ENCODE measurements around the gene CLEC5A. TPM values are rescaled to one million over a fixed set of nuclear protein-coding genes. Genes with fewer than 3 reads are reported as not detected.

CLEC5A gene
- total RNA-seq (2022; extraction: Qiagen RNA extraction), result not detected in 5 replicates

GRCh38 chr7:141946796-141947195 is at the start of gene CLEC5A:
Gene CLEC5A, minus strand, starts transcription at chr7:141946974. Its CDS starts 682 bp downstream, at chr7:141946292.

DNA sequence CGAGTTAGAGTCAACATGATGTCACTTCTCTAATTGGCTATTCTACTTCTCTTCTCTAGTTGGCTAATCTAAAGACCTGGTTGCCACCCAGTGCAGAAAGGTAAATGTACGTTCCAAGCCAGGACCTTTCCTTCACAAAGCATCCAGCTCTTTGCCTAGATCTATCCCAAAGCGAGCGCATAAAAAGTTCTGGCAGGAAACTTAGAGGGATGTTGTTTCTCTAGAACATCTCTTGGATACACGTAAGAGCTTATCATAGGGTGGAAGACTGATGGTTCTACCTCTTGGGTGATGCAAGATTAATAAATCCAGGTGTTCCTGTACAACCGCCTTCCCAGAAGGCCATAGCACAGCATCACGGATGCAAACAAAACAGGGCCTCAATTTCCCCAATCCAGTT is 26.9 kb upstream of the CLEC5A start, which contains the start of gene TAS2R38:
TSS of gene TAS2R38 (minus strand) at position 101 of the 400 bp plus-strand sequence. CDS start at position 17, 84 bp downstream.

DNA sequence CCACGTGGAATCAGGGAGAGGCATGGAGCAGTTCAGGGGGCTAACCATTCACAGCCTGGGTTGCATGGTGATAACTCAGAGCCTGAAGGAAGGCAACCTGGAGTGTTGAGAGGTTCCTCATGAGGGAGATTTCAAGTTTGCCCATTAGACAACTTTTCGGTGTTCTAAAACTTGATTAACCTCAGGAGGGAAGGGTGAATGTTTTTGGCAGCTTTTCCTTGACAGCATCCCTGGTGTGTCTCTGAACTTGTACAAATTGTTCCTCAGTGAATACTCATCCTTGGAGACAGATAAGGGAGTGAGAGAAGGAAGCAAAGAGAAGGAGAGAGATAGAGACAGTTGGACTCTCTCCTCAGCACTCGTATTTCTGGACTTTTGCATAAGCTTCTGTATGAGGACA is 30.7 kb downstream of the CLEC5A start, which contains the start of gene OR9A4:
TSS of gene OR9A4 (plus strand) at position 301 of the 400 bp plus-strand sequence. CDS start 2,477 bp downstream, outside the sequence.

Other genes starting within 250 kb of the CLEC5A start
- 5.4 to 7.0 TPM (median 6.7 TPM) in 5 replicates for gene DENND11, start 244.8 kb downstream of the CLEC5A start, total RNA-seq (2022; extraction: Qiagen RNA extraction)
- 0.03 TPM in 1 of 5 replicates, not detected in the others for gene WEE2, start 238.6 kb downstream of the CLEC5A start, total RNA-seq (2022; extraction: Qiagen RNA extraction)
- 259 to 361 TPM (median 286 TPM) in 5 replicates for gene SSBP1, start 208.6 kb downstream of the CLEC5A start, total RNA-seq (2022; extraction: Qiagen RNA extraction)
- gene TAS2R3, start 182.9 kb downstream of the CLEC5A start, total RNA-seq (2022; extraction: Qiagen RNA extraction), result not detected in 5 replicates
- 0.08 to 0.21 TPM (median 0.13 TPM) in 5 replicates for gene TAS2R4, start 170.3 kb downstream of the CLEC5A start, total RNA-seq (2022; extraction: Qiagen RNA extraction)
- 0.24 to 0.47 TPM (median 0.35 TPM) in 5 replicates for gene TAS2R5, start 156.8 kb downstream of the CLEC5A start, total RNA-seq (2022; extraction: Qiagen RNA extraction)
- gene PRSS37, start 105.5 kb downstream of the CLEC5A start, total RNA-seq (2022; extraction: Qiagen RNA extraction), result not detected in 5 replicates
- not detected in 5 replicates for gene OR9A4, start 30.6 kb downstream of the CLEC5A start, total RNA-seq (2022; extraction: Qiagen RNA extraction)
- gene TAS2R38, start 26.8 kb upstream of the CLEC5A start, total RNA-seq (2022; extraction: Qiagen RNA extraction), result not detected in 5 replicates
- 0.32 to 0.61 TPM (median 0.46 TPM) in 5 replicates for gene MGAM, start 48.9 kb upstream of the CLEC5A start, total RNA-seq (2022; extraction: Qiagen RNA extraction)
- 0.01 TPM in 1 of 5 replicates, not detected in the others for gene MGAM2, start 164.7 kb upstream of the CLEC5A start, total RNA-seq (2022; extraction: Qiagen RNA extraction)

All from A549 treated with CORT108297 at 1 μM for 4 hours (cell line).